HT-29 (cell line): Measurements from ENCODE around the gene ARSD. TPM values are rescaled to one million over a fixed set of nuclear protein-coding genes. Genes with fewer than 3 reads are reported as not detected.
A peak's percentile ranks its signal among the peaks of the same experiment; 100 is the strongest.
"Not testable (repeated sequence)": the region's sequence is repeated elsewhere in the genome, so short reads cannot be mapped to it uniquely, and the experiment has no call there.

Source experiments
- DNase-seq: peaks from one replicate; pipeline ENCODE4 v3.0.0-alpha.2; 2015; ENCODE audit warnings: low spot score
- total RNA-seq: library from RNA; depleted of rRNA; stranded (reverse); fragments of >200 nt; shearing (Covaris generic); gene quantifications from 2 replicates; pipeline ENCODE4 v1.2.3, GENCODE V29; 2014

Gene ARSD
- total RNA-seq, 1 experiment from 2014 or later = 35.2 TPM

- DNase-seq = no peak
Measured at GRCh38 chrX:2892816-2893215, 36.3 kb downstream of the ARSD start.

GRCh38 chrX:2890536-2891460, 38.3 kb downstream of the ARSD start:
- not testable (repeated sequence) for DNase-seq

- DNase-seq = not testable (repeated sequence)
Measured at GRCh38 chrX:2889706-2890490, 39.2 kb downstream of the ARSD start.

GRCh38 chrX:2889045-2889605, 40.0 kb downstream of the ARSD start:
- no peak for DNase-seq

GRCh38 chrX:2888309-2888708, 40.8 kb downstream of the ARSD start:
- no peak for DNase-seq

- no peak for DNase-seq
Measured at GRCh38 chrX:2883770-2884169, 45.4 kb downstream of the ARSD start.

GRCh38 chrX:2879670-2880069, 49.5 kb downstream of the ARSD start:
- DNase-seq = no peak

GRCh38 chrX:2878563-2878962, 50.6 kb downstream of the ARSD start:
- DNase-seq = no peak

GRCh38 chrX:2875798-2876399, 53.2 kb downstream of the ARSD start:
- peak; percentile 28 for DNase-seq

- no peak for DNase-seq
Measured at GRCh38 chrX:2875136-2875481, 54.0 kb downstream of the ARSD start.

- DNase-seq = no peak
Measured at GRCh38 chrX:2874222-2875135, 54.7 kb downstream of the ARSD start.

GRCh38 chrX:2872671-2873277, 56.4 kb downstream of the ARSD start:
- no peak for DNase-seq

- no peak for DNase-seq
Measured at GRCh38 chrX:2871831-2872230, 57.3 kb downstream of the ARSD start.

GRCh38 chrX:2870650-2871049, 58.5 kb downstream of the ARSD start:
- no peak for DNase-seq

- no peak for DNase-seq
Measured at GRCh38 chrX:2867206-2867605, 61.9 kb downstream of the ARSD start.

- DNase-seq = no peak
Measured at GRCh38 chrX:2863646-2864045, 65.5 kb downstream of the ARSD start.

- no peak for DNase-seq
Measured at GRCh38 chrX:2862404-2862803, 66.7 kb downstream of the ARSD start.

GRCh38 chrX:2859197-2859797, 69.8 kb downstream of the ARSD start:
- no peak for DNase-seq

GRCh38 chrX:2857566-2857965, 71.6 kb downstream of the ARSD start:
- no peak for DNase-seq

- no peak for DNase-seq
Measured at GRCh38 chrX:2855761-2856160, 73.4 kb downstream of the ARSD start.
